Upper lobe of left lung (tissue), 4 donors: ENCODE measurements around the gene CFTR.

ENCODE experiments used
- EP300 ChIP-seq, 4 donors: sonication (generic); formaldehyde crosslinking; IDR thresholded peaks; one replicate each; pipeline ENCODE4 v1.5.1; 2017; ENCODE audit warnings: antibody characterized with exemption in 4 of 4, control low read depth in 2 of 4
- POLR2A ChIP-seq, 4 donors: fragments of 450-650 bp; IDR thresholded peaks; one replicate each; pipeline ENCODE4 v1.5.1; 2016 to 2017; ENCODE audit warnings: antibody characterized with exemption in 4 of 4, mild to moderate bottlenecking in 2 of 4
- POLR2AphosphoS5 ChIP-seq, 2 donors: sonication (generic); formaldehyde crosslinking; IDR thresholded peaks; one replicate each; pipeline ENCODE4 v1.5.1; 2017; ENCODE audit warnings: antibody characterized with exemption in 2 of 2
- TF ChIP-seq, protein P1 (sequence below), 6 experiments: fragments of 450-650 bp in 4 of 6; fragments of 200-600 bp in 2 of 6; sonication (generic) in 2 of 6; IDR thresholded peaks; one replicate each; pipeline ENCODE4 v1.5.1; 2016 to 2019; ENCODE audit warnings: antibody characterized with exemption in 6 of 6

DNA sequence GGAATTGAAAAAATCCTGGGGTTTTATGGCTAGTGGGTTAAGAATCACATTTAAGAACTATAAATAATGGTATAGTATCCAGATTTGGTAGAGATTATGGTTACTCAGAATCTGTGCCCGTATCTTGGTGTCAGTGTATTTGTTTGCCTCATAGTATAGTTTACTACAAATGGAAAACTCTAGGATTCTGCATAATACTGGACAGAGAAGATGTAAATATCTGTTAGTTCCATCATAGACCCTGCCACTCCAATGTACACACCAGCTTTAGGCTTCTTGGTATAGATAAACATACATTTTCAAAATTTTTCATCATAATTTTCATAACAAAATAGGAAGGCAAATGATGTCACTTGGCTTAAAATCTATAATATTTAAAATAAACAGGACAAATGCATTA lies 108.1 kb downstream of the CFTR start:
- TF ChIP-seq, protein P1, sequence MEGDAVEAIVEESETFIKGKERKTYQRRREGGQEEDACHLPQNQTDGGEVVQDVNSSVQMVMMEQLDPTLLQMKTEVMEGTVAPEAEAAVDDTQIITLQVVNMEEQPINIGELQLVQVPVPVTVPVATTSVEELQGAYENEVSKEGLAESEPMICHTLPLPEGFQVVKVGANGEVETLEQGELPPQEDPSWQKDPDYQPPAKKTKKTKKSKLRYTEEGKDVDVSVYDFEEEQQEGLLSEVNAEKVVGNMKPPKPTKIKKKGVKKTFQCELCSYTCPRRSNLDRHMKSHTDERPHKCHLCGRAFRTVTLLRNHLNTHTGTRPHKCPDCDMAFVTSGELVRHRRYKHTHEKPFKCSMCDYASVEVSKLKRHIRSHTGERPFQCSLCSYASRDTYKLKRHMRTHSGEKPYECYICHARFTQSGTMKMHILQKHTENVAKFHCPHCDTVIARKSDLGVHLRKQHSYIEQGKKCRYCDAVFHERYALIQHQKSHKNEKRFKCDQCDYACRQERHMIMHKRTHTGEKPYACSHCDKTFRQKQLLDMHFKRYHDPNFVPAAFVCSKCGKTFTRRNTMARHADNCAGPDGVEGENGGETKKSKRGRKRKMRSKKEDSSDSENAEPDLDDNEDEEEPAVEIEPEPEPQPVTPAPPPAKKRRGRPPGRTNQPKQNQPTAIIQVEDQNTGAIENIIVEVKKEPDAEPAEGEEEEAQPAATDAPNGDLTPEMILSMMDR (IDR thresholded peaks at IDR 0.05) = no peak
- TF ChIP-seq POLR2A (IDR thresholded peaks at IDR 0.05) (no peak), POLR2AphosphoS5 (IDR thresholded peaks at IDR 0.05) (no peak), EP300 (IDR thresholded peaks at IDR 0.05) (no peak)
